HG03135 (cell line): ENCODE results near the gene LRRC34.

ENCODE experiments used
- ATAC-seq: cut with Tn5 transposase; IDR thresholded peaks from one replicate; pipeline ENCODE4 v1.9.1; 2021; ENCODE audit warnings: mild to moderate bottlenecking, moderate library complexity; ENCODE audit not compliant: unreplicated experiment

Gene LRRC34, protein sequence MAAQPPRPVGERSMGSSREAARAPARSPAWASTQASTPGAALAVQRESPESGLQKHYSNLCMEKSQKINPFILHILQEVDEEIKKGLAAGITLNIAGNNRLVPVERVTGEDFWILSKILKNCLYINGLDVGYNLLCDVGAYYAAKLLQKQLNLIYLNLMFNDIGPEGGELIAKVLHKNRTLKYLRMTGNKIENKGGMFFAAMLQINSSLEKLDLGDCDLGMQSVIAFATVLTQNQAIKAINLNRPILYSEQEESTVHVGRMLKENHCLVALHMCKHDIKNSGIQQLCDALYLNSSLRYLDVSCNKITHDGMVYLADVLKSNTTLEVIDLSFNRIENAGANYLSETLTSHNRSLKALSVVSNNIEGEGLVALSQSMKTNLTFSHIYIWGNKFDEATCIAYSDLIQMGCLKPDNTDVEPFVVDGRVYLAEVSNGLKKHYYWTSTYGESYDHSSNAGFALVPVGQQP

DNA sequence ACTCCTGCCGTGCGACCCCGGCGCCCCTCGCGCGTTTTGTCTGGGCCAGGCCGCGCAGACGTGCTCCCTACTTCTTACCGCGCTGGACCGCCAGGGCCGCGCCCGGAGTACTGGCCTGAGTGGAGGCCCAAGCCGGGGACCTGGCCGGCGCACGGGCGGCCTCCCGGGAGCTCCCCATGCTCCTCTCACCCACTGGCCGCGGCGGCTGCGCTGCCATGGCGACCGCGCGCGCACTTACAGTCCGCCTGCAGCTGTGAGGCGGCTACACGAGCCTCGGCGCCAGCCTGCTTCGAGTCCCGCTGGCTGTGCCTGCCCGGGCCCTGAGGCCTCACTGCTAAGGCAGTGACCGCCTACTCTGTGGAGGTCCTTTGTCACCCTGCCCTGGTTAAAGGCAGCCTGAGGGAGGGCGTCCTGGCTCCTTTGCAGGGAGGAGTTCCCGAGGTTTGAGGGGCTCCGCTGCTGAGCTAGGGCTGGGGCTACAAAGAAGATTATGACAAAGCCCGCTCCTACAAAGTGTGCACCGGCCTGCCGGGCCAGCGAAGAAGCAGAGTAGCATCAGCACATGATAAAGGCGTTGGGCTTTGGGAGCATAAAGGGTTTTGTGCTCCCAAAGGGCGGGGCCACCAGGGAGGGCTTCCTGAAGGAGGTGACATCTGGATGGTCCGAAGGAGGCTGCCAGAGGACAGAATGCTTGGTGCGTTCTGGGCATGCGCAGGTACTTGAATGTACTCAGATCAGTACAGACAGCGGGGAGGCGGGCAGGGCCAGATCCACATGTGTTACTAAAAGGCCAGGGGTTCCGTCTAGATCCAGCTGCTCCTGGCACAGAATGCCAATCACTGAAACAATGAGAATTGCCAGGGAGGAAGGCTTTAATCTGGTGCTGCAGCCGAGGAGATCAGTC, at the start of gene LRRC34, which contains the start of gene LRRIQ4:
LRRC34 (minus strand) TSS at position 573 of the 904 bp plus-strand sequence; CDS start at position 217, 356 bp downstream.
LRRIQ4 (plus strand) TSS at position 539 of the 904 bp plus-strand sequence. CDS start 9,052 bp downstream, outside the sequence.
- peak; percentile 67 for ATAC-seq

DNA sequence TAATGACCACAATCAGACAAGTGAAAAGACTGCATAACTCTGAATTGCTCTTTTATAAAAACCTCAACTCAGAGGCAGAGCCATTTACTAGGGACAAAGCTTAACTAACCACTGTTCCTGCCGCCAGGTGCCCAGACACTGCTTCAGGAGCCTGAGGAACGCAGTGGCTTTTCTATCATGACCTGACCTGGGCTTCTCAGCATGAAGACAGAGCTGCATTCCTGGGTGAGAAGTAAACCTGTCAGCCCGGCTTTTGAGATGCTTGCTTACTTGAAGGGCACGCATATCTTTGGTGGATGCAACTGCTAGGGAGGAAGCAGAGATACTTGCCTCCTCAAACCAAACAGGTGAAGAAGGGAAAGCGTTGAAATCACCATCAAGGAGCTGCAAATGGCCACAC, 49.2 kb upstream of the LRRC34 start:
- ATAC-seq = no peak

DNA sequence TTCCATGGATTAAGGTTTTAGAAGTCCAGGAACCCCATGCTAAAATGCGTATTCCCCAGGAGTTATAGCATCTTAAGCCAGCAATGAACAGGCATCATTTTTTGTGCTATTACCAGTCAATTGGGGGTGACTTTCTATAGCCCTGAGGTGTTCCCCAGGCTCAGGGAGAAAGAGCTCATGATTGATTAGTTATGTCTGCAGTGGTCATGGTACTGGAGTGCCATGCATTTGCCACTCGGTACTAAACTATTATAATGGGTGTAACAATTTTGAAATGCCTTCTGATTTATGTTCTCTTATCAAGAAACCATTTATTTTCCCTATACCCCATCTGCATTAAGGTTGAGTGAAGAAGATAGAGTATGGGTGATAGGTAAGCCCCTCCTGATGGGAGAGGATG, 45.1 kb upstream of the LRRC34 start:
- ATAC-seq = no peak

DNA sequence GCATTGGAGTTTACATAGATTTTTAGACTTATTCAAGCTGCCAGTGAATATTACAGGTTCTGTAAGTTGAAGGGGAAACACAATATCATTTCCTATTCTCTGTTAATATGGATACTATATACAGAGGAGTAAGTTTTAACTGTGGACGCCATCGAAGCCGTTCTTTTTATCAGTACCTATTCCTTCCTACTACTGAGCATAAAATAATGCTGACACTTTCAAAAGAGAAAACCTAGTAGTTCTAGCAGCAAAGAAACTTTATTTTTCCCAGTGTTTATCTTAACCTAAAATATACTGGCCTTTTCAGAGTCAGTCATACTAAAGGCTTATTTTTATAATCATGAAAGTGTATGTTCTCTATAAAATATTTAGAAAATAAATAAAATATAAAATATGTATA, 42.8 kb upstream of the LRRC34 start:
- ATAC-seq = no peak

DNA sequence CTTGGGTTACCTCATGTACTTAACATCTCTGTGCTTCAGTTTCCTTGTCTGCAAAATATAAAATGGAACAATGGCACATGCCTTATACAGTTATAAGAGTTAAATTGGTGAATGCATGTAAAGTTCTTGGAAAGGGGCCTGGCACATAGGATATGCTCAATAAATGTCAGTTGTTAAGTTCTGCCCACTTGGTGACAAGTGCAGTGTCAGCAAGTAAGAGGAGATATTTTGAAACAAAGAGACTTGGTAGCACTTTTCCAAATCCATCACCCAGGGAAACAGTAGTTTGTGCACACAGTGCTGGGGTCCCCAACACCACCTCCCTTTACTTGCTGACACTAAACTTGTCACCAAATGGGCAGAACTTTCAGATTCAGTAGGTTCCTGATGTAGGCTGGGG, 37.9 kb upstream of the LRRC34 start:
- ATAC-seq = no peak

DNA sequence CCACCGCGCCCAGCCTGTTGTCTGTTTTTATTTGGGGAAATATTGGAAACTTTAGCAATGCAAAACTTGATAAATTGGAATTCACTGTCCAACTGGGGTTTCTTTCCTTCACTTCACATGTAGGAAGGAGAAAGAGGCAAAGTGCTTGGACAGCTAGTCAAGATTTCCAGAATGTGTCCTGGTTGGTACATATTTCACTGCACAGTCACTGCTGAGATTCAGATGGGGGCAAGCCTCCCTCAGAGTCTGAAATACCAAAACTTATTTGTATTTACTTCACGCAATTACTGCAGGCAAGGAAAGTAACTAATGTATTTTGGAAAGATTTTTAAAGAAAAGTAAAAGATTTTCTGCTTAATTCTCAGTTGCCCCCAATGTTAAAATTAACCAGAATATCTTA, 36.0 kb upstream of the LRRC34 start:
- ATAC-seq = no peak

DNA sequence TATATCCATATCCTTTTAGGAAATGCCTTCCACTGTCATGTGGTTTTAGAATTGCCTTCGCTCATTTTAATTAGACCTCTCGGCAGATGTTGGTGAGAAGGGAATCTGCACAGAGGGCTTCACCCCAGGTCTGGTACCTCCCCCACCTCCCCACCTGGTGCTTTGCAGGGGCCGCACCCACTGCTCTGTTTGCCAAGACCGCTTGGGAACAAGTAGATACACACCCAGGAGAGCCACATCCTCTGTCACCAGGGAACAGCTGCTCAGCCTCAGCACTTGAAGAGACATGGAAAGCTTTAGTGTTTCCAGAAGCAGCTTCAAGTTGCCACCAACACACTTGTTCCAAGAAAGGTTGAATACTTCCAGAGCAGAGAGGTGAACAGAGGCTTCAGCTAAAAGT, 35.2 kb upstream of the LRRC34 start:
- no peak for ATAC-seq

DNA sequence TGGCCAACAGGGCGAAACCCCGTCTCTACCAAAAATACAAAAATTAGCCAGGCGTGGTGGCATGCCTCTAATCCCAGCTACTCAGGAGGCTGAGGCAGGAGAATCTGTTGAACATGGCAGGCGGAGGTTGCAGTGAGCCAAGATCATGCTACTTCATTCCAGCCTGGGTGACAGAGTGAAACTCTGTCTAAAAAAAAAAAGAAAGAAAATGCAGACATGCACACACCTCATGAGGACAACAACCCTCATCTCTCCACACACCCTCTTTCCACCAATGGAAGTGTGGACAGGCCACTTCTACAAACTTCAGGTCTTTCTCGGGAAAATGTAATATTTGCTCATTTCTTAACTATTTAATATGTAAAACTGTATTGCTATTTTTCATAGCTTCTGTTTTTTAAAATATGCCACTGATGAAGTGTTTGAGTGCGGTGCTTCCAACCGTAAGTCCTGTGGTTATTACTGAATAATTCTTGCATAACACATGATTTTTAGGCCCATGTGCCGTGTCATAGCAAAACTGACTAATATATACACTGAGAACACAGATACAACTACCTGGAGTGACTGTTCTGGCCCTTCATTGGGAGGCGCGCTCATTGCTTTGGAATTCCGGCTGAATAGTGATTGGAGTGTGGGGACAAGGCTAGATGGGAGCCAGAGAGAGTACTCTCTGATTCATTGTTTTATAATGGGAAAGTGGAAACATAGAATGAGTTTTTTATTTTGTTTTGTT, 33.9 kb upstream of the LRRC34 start:
- ATAC-seq = peak; percentile 95

DNA sequence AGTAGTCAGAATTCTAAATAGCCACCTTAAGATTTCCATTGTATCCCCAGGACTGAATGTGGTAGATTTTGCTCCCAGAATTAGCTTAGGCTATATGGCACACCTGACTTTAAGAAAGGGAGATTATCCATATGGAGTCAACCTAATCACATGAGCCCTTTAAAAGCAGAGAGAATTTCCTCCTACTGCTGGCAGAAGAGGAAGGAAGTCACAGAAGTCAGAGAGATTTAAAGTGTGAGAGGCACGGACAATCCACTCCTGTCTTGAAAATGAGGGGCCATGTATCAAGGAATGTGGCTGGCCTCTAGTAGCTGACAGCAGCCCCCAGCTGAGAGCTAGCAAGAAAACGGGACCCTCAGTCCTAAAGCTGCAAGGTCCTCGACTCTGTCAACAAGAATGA, 30.3 kb upstream of the LRRC34 start:
- no peak for ATAC-seq

DNA sequence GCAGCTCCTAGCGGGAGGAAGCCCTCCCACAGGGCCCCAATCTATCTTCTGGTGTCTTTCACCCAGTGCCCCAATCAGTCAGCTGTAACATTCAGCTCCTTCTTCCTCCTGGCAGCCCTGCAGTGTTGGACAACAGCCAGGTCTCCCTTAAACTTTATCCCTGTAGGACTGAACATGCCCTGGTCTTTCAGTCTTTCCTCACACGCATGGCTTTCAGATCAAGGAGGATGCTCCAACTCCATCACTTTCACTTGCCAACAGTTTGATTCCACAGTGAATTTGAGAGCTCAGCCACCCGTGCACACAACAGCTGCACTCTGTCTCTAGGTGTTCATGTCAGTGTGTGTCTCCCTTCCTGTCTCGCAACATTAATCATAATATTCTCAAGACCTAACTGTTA, 28.5 kb upstream of the LRRC34 start:
- peak; percentile 64 for ATAC-seq

DNA sequence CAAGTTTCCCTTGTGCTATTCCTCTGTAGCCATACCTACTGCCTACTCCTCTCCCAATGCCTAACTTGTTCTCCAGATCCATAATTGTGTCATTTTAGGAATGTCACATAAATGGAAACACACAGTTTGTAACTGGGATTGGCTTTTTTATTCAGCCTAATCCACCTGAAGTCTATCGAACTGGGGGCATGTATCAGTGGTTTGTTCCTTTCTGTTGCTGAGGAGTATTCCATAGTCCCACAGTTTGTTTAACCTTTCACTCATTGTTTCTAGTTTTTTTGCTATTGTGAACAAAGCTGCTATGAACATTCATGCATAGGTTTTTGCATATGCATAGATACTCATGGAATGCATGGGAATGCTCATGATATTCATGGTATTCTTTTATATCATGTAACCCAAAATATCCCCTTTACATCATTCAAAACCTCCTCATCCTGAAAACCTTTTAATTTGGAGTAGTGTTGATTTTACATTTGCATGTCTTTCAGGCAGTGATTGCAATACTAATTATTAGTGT, 25.9 kb upstream of the LRRC34 start:
- no peak for ATAC-seq

DNA sequence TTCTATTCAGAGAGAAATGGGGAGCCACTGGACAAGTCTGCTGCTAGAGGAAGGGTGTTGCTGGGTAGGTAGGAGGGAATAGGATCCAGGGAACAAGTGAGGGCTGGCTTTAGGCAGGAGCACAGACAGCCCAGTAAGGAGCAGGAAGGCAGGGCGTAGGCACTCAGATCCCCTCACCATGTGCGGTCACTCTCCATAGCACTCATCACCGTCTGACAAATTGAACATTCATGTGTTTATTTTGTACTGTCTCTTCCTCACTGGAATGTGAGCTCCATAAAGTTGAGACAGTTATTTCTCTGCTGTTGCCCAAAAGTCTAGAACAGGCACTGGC, 24.2 kb upstream of the LRRC34 start:
- ATAC-seq = no peak

DNA sequence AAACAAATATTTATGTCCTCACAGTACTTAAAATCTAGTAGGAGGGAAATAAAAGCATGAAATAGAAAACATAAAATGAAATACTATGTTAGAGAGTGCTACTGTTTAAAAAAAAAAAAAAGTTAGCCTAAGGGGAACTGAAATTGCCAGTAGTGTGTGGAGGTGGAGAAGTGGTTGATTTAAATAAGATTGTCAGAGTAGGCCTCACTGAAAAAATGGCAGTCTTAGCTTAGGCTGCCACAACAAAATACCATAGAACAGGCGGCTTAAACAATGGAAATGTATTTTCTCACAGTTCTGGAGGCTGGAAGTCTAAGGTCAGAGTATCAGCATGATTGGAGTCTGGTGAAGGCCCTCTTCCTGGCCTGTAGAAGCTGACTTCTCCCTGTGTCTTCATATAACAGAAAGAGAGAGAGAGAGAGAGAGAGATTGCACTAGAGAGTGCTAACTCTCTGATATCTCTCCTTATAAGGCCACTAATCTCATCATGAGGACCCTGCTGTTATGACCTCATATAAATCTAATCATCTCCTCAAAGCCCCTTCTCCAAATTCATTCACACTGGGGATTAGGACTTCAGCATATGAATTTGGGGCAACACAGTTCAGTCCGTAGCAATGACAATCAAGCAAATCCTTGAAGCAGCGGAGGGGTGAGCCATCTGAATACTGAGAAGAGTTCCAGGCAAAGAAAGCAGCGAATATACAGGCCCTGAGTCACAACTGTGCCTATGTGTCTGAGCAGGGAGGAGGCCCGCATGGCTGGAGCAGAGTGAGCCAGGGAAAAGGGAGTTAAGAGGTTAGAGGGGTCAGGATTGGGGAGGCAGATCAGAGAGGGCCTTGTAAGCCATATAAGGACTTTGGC, 23.6 kb upstream of the LRRC34 start:
- ATAC-seq = peak; percentile 81

DNA sequence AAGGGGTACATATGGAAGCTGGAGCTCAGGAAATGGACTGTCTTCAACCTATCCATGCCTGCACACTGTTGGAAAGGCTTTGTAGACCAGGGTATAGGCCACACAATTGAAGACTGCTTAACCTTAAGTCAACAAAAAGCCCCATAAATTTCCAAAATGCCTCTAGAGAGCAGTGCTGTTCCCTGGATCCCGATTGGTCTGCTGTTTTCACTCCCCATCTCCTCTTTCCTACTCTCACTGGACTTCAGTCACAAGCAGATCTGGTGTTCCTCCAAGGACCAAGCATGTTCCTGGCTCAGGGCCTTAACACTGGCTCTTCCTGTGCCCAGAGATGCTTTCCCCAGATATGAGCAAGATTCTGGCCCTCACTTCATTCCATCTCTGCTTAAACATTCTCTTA, 22.8 kb upstream of the LRRC34 start:
- ATAC-seq = no peak

DNA sequence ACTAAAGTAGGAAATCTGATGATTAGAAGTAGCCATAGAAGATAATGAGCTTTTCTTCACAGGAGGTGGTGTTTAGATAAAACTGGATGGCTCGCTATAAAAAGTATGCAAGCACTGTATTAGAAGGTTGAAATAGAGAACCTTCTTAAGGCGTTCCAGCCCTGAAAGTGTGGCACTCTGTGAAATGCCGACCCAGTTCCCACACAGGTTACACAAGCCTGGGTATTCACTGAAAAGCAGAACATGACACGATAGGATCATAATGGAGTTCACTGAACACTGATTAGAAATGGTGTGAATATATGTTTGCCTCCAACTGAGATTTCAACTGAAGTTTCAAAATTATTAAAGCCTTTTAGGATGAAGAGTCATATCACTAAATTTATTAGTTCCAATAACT, 15.0 kb upstream of the LRRC34 start:
- no peak for ATAC-seq

DNA sequence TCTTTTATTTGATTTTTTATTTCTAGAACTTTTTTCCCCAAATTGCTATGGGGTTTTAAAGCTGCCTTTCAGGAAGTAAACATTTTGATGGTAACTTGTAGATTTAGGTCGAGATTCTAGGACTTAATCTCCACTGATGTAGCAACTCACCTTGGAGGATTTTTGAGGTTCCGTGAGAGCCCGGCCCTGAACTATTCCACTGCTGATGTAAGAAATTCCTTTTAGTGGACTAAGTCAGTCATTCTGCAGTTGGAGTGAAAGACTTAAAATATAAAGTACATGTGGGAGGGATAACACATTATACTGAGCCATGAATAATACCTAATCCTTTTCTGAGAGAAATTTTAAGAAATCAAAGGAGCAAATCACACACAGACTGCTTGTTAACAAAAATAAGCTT, 12.6 kb upstream of the LRRC34 start:
- ATAC-seq = no peak

DNA sequence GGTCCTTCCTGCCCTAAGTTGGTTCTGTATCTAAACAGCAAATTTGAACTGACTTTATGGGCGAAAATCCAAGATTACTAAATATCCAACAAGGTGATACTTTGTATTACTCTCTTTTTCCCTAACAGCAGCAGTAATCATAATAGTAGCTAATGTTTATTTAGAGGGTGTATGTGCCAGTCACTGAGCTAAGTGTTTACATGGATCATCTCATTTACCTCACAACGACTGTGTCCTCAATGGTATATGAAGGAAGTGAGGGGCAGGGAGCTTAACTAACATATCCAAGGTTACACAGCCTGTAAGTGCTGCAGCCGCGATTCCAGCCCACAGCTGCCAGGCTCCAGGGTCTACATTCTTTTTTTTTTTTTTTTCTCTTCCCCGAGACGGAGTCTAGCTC, 10.3 kb upstream of the LRRC34 start:
- no peak for ATAC-seq

DNA sequence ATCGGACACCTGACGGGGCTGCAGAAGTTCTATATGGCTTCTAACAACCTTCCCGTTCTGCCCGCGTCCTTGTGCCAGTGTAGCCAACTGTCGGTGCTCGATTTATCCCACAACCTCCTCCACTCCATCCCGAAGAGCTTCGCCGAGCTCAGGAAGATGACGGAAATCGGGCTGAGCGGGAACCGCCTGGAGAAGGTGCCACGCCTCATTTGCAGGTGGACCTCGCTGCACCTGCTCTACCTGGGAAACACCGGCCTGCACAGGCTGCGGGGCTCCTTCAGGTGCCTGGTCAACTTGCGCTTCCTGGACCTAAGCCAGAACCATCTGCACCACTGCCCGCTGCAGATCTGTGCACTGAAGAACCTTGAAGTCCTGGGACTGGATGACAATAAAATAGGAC, 9.8 kb upstream of the LRRC34 start:
- no peak for ATAC-seq

DNA sequence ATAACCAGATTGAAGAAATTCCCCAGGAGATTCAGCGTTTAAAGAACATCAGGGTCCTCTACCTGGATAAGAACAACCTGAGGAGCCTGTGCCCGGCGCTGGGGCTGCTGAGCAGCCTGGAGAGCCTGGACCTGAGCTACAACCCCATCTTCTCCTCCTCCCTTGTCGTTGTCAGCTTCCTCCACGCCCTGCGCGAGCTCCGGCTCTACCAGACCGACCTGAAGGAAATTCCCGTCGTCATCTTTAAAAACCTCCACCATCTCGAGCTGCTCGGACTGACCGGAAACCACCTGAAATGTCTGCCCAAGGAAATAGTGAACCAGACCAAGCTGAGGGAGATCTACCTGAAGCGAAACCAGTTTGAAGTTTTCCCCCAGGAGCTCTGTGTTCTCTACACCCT, 9.4 kb upstream of the LRRC34 start:
- no peak for ATAC-seq

DNA sequence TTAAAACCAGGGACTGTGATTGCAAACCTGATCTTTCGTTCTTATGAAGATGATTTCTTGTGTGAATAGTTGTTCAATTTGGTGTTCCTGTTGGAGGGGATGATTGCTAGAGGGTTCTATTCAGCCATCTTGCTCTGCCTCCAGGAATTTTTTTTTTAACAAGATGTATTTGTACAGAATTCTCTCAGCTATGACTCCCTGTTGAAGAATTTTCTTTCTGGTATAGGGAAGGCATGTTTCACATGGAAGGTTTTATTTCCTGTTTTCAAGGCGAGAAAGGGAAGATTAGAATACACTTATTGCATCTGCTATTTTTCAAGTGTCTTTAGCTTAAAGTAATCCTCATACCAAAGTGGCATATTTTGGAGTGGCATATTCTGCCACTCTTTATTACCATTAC, 5.6 kb upstream of the LRRC34 start:
- ATAC-seq = no peak
